HG03039 (cell line): Measurements from ENCODE around the gene KIF18B.

ENCODE experiments used
- ATAC-seq: cut with Tn5 transposase; IDR thresholded peaks from one replicate; pipeline ENCODE4 v1.9.1; 2021; ENCODE audit warnings: mild to moderate bottlenecking, moderate library complexity; ENCODE audit not compliant: unreplicated experiment

The KIF18B gene

GRCh38 chr17:44921122-44921882 is 26.3 kb downstream of the KIF18B start:
- no peak for ATAC-seq

- ATAC-seq = no peak
These were observed 27.0 kb downstream of the KIF18B start for GRCh38 chr17:44920565-44920940.

- no peak for ATAC-seq
These were observed 27.5 kb downstream of the KIF18B start for GRCh38 chr17:44919885-44920564.

- ATAC-seq = no peak
These were observed 28.2 kb downstream of the KIF18B start for GRCh38 chr17:44919411-44919810.

- ATAC-seq = no peak
These were observed 29.6 kb downstream of the KIF18B start for GRCh38 chr17:44918006-44918405.

GRCh38 chr17:44917456-44917855 is 30.1 kb downstream of the KIF18B start:
- no peak for ATAC-seq

- no peak for ATAC-seq
These were observed 30.8 kb downstream of the KIF18B start for GRCh38 chr17:44916781-44917241.

- no peak for ATAC-seq
These were observed 31.5 kb downstream of the KIF18B start for GRCh38 chr17:44915862-44916780.

- no peak for ATAC-seq
These were observed 32.2 kb downstream of the KIF18B start, which contains the start of gene GFAP for GRCh38 chr17:44915321-44915726. Gene GFAP, minus strand, starts transcription at chr17:44915500. Its CDS starts 14 bp downstream, at chr17:44915486.

- ATAC-seq = no peak
These were observed 32.8 kb downstream of the KIF18B start for GRCh38 chr17:44914698-44915271.

- no peak for ATAC-seq
These were observed 33.4 kb downstream of the KIF18B start for GRCh38 chr17:44914148-44914547.

- ATAC-seq = no peak
These were observed 33.9 kb downstream of the KIF18B start for GRCh38 chr17:44913676-44914075.

- ATAC-seq = no peak
These were observed 34.6 kb downstream of the KIF18B start for GRCh38 chr17:44912763-44913544.

GRCh38 chr17:44911133-44912001 is 36.2 kb downstream of the KIF18B start:
- ATAC-seq = no peak

- no peak for ATAC-seq
These were observed 37.1 kb downstream of the KIF18B start for GRCh38 chr17:44910231-44911106.

- no peak for ATAC-seq
These were observed 37.9 kb downstream of the KIF18B start for GRCh38 chr17:44909681-44910144.

- ATAC-seq = no peak
These were observed 38.7 kb downstream of the KIF18B start for GRCh38 chr17:44908761-44909326.
